Fibroblast of upper back skin (primary cell): ENCODE measurements around the gene WBP11.
A peak's percentile ranks its signal among the peaks of the same experiment; 100 is the strongest.

Experiments used
- DNase-seq: peaks from one replicate; pipeline ENCODE4 v3.0.0-alpha.2; 2013

The WBP11 gene

DNA sequence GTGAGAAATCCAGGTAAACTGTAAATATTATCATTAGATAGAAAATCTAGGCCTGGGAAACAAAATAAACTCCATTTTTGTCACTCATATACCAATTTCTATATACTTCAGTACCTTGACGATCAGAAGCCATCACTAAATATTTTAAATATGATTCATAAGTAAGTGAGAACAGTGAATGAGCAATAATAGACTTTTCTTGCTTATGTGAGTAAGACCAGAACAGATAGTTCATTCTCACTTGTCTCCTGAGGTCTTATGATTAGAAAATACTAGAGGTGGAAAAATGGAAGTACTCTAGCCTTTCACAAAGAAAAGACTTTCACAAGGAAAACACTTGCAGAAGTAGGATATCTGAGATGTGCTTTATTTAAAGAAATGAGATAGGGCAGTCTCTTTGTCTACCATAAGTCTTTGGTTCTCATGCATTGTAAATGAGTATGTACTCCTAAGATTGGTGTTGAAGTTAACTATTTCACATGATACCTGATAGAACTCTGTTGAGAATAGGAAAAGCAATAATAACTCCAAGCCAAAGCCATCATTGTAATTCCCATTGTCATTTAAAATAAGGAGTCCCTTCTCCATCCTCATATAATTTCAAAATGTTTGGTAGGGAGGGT, 20.8 kb upstream of the WBP11 start:
- DNase-seq = no peak

DNA sequence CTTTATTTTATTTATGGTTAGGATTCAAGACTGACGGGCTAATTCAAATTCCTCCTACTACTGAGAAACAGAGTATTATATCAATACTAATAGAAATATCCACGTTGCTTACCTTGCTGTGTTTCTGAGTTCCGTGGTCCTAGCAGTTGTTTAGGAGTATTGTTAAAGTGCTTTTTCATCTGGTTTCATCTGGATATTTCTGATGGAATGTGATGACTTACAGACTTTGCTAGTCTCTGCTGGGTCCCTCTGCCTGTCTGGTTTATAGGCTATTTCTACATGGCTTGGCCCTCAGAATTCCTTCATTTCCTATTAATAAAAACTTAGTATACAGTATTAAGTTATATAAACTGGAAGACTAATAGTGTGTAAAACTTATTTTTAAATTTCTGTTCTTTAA, 10.7 kb upstream of the WBP11 start, which contains the start of gene SMCO3:
Gene SMCO3, minus strand, starts transcription at position 169 of the 400 bp plus-strand sequence. CDS start 7,502 bp downstream, outside the sequence.
- no peak for DNase-seq

- no peak for DNase-seq
Observed at GRCh38 chr12:14811486-14811885, 8.2 kb upstream of the WBP11 start.

DNA sequence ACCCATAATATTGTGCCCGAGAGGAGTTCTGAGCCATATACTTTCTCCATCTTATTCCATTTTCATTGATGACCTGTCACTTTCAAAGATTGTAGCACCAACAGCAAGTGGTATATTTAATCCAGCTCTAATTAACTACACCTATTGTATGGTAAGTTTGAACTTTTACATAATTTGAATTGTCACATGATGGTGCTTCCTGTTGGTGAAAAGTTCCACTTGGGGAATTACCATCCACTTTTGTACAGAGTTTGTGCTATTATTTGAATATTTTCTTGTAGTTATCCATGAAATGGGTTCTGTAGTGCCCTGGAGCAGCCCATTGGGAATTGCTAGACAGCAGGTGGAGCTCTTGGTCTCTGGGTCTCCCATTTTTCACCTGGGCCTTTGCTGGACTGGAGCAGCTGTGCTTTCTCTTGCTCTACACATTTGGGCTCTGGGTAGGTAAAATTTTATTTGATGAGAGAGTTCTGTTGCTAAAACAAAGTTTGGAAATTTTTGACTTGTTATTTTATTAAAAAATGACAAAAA, 7.7 kb upstream of the WBP11 start:
- peak; percentile 16 for DNase-seq

- no peak for DNase-seq
Observed at GRCh38 chr12:14810167-14810952, 7.1 kb upstream of the WBP11 start.

DNA sequence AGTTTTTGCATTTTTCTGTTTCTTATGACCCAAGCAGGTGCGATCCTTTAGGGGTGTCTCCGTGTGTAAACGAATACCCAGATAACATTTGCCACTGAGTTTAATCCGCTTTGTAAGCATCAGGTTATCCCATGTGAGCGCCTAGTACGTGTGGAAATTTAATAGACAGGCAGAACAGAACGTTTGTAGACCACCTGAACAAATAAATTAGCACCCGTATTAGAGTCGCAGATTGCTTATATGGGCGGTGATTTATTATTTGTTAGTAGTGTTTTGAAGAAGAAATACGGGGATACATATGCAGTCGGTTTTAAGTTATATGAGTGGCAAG, 517 bp upstream of the WBP11 start:
- DNase-seq = no peak

- no peak for DNase-seq
Observed at GRCh38 chr12:14802721-14803010, 612 bp downstream of the WBP11 start.

DNA sequence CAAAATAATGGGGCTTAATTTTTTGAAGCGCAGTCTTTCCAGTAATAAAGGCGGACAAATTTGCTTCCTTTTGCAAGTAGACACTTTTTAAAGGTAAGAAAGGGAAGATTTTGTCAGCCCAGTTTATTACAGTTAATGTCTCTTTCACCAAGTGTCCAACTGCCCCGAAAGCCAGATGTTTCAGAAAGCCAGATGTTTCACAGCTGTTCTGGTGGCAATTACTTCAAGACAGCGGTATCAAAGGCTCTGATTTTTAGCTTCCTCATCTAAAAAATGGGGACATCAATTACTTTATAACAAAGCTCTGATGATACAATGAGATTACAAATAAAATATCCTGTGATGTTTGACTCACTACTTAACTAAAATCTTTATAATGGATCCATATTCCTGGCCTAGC, 1.0 kb downstream of the WBP11 start:
- no peak for DNase-seq

- no peak for DNase-seq
Observed at GRCh38 chr12:14795028-14795448, 8.2 kb downstream of the WBP11 start.

- DNase-seq = no peak
Observed at GRCh38 chr12:14785568-14785967, 17.7 kb downstream of the WBP11 start.

GRCh38 chr12:14784471-14784870, 18.8 kb downstream of the WBP11 start:
- no peak for DNase-seq

DNA sequence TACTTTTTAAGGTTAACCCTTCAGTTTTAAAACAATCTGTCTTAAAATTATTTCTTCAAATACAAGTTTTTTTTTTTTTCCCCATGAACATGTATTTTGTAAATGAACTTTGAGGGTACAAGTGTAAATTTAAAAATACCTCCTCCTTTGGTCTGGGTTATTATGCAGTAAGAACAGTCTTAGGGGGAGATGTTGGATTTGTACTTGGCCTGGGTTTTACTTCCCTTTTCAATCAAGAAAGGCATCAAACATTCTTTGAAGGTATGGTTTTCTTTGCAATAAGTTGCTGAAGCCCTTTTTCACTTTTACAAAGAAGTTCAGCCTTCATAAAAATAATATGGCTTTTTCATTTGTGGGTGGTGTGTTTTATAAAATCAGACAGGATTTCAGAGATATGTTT, 20.5 kb downstream of the WBP11 start:
- DNase-seq = no peak

GRCh38 chr12:14781563-14781962, 21.7 kb downstream of the WBP11 start:
- no peak for DNase-seq

DNA sequence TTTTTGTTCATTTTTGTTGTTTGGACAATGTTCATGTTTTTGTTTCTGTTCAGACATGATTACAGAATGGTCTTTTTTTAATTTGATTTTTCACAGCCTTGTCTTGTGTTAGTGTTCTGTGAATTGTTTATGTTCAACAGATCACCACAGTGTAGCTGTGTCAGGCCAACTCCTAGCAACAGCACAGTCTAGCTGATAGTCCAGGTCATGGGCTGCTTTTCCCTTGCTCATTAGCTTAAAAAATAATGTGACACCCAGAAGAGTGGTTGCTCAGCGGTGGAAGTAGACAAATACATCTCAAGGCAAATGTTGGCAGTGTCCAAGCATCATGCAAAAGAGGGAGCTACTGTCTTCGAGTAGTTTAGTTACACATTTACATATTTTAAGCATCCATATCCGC, 22.4 kb downstream of the WBP11 start:
- no peak for DNase-seq

GRCh38 chr12:14779834-14780233, 23.4 kb downstream of the WBP11 start:
- DNase-seq = peak; percentile 11

- no peak for DNase-seq
Observed at GRCh38 chr12:14777271-14777670, 26.0 kb downstream of the WBP11 start.

- peak; percentile 19 for DNase-seq
Observed at GRCh38 chr12:14776236-14776961, 26.9 kb downstream of the WBP11 start.

DNA sequence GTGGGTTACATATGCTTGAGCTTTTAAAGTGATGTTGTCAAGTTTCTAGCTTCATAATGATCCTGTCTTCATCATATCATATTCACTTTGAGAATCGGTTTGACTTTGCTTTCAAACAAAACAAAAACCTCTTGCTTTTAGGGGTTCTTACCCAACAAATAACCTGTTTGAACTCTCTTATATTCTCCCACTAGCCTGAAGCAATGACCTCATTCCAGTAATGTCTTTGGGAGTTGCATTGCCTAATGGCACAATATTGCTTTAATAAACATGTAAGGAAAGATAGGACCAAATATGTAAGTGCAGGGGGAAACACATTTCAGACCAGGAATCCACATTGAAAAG, 27.7 kb downstream of the WBP11 start:
- no peak for DNase-seq

DNA sequence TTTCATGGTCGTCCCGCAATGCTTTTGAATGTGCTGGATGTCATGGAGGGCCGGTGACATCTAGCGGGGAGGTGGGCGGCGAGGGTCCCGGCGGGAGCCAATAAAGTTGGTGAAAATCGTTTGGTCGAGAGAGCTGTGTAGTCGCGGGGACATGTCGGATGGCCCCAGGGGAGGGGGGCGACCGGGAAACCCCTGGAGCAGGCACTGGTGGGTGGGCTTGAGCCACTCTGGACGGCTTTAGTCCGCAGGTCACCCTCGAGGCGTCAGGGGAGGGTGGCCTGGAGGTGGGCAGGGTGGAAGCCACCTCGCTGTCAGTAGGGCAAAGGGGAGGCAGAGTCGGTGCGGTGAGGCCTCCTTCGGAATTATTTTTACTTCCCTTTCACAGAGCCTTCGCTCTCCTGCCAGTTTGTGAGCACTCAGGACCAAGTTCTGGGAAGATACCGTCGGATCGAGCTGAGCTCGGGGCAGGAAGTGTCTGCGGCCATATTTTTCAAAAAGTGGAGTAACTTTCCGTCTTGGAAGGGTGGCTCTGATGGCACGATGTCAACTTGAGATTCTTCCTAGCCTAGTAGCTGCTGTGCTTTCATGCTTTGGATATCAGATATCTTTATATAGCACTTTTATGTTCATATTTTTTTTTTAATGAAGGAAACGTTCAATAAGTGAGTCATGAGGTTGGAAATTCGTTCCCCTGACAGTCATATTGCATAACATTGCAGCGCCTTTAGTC, 28.2 kb downstream of the WBP11 start:
- DNase-seq = peak; percentile 73

DNA sequence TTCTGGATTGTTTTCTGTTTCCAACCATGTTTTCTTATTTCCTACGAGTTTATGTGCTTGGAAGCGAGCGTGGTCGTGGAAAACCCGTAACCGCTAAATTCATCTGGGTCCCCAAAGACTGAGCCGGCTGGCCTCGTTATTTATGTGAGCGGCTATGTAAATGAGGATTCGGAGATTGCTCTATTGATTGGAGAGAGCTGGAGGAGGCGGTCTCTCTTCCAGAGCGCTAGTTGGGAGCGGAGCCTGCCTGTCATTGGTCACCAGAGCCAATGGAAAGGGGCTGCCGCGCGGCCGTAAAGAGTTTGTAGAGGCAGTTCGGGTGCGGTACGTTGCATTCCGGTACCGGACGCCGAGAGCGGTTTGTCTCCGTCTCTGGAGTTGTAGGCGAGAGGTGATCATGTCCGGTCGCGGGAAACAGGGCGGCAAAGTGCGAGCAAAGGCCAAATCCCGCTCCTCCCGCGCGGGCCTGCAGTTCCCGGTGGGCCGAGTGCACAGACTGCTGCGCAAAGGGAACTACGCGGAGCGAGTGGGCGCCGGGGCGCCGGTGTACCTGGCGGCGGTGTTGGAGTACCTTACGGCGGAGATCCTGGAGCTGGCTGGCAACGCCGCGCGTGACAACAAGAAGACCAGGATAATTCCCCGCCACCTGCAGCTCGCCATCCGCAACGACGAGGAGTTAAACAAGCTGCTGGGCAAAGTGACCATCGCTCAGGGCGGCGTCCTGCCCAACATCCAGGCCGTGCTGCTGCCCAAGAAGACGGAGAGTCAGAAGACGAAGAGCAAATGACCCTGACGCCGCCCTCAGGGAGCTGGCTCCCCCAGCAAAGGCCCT, 29.0 kb downstream of the WBP11 start:
- DNase-seq = peak; percentile 96

- no peak for DNase-seq
Observed at GRCh38 chr12:14773685-14774073, 29.6 kb downstream of the WBP11 start.

DNA sequence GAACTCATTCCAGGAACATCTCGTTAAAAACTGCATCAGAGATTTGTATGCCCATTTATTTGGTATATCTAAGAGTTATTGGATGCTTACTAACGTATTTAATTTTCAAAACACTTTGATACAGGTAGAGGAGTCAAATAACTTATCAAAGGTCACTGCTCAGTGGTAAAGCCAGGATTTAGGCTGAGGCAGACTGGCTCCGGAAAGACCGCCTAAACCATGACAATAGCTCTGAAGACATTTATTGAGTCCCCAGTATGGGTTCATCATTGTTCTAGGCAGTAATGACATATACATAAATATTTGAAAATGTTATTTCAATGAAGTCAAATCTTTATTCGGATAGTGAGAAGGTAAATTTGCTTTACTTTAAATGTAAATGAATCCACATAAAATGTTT, 30.3 kb downstream of the WBP11 start:
- DNase-seq = no peak
